Neural cell (in vitro differentiated cells): ENCODE results near the gene PPP3R1. TPM values are rescaled to one million over a fixed set of nuclear protein-coding genes. Genes with fewer than 3 reads are reported as not detected.
A peak's percentile ranks its signal among the peaks of the same experiment; 100 is the strongest.

Source experiments
- H2AFZ ChIP-seq: fragments of 200-600, 300-800 bp; sonication (generic), shearing (Covaris generic); 2 replicates; pipeline ENCODE4 v1.6.0; 2014; ENCODE audit warnings: low read depth, mild to moderate bottlenecking, antibody characterized with exemption, low read length, moderate library complexity
- H3F3A ChIP-seq: fragments of 200-600 bp; shearing (Covaris generic); 2 replicates; pipeline ENCODE4 v1.6.1; 2016; ENCODE audit warnings: mild to moderate bottlenecking, moderate library complexity, mixed read lengths, antibody characterized with exemption, low read length; ENCODE audit not compliant: insufficient read depth, poor library complexity, severe bottlenecking
- H3K27ac ChIP-seq: fragments of 200-600, 300-800 bp; sonication (generic), shearing (Covaris generic); 2 replicates; pipeline ENCODE4 v1.5.1; 2014; ENCODE audit warnings: mild to moderate bottlenecking, low read length, moderate library complexity
- H3K27me3 ChIP-seq: fragments of 300-800, 200-600 bp; sonication (generic), shearing (Covaris generic); 2 replicates; pipeline ENCODE4 v1.6.0; 2014; ENCODE audit warnings: mild to moderate bottlenecking, low read depth, low read length, moderate library complexity; ENCODE audit not compliant: insufficient read depth
- H3K36me3 ChIP-seq: fragments of 300-800, 200-600 bp; sonication (generic), shearing (Covaris generic); 2 replicates; pipeline ENCODE4 v1.5.1; 2014; ENCODE audit warnings: mild to moderate bottlenecking, antibody characterized with exemption, low read length, moderate library complexity; ENCODE audit not compliant: insufficient read depth
- H3K4me2 ChIP-seq: fragments of 300-800, 200-600 bp; sonication (generic), shearing (Covaris generic); 2 replicates; pipeline ENCODE4 v1.6.0; 2014; ENCODE audit warnings: mild to moderate bottlenecking, low read length
- H3K4me3 ChIP-seq: fragments of 300-800, 200-600 bp; sonication (generic), shearing (Covaris generic); 2 replicates; pipeline ENCODE4 v1.5.1; 2014; ENCODE audit warnings: mild to moderate bottlenecking, low read length, moderate library complexity
- H3K79me2 ChIP-seq: fragments of 200-600 bp; shearing (Covaris generic); replicated peaks from 2 replicates; pipeline ENCODE4 v1.6.0; 2014; ENCODE audit warnings: mild to moderate bottlenecking, low read length, moderate library complexity; ENCODE audit not compliant: insufficient read depth
- H3K9ac ChIP-seq: fragments of 300-800, 200-600 bp; sonication (generic), shearing (Covaris generic); 2 replicates; pipeline ENCODE4 v1.6.1; 2016; ENCODE audit warnings: mild to moderate bottlenecking, low read length, mixed read lengths
- H3K9me2 ChIP-seq: fragments of 200-600 bp; shearing (Covaris generic); 2 replicates; pipeline ENCODE4 v1.6.1; 2016; ENCODE audit warnings: mild to moderate bottlenecking, low read length, mixed read lengths; ENCODE audit not compliant: insufficient read depth
- H3K9me3 ChIP-seq: fragments of 200-600, 300-800 bp; sonication (generic), shearing (Covaris generic); 2 replicates; pipeline ENCODE4 v1.6.1; 2016; ENCODE audit warnings: mild to moderate bottlenecking, mixed run types, low read length, moderate library complexity, mixed read lengths
- H4K20me1 ChIP-seq: fragments of 200-600 bp; shearing (Covaris generic); 2 replicates; pipeline ENCODE4 v1.6.1; 2016; ENCODE audit warnings: mild to moderate bottlenecking, mixed run types; ENCODE audit not compliant: insufficient read depth
- CTCF ChIP-seq: fragments of 450-650 bp; IDR thresholded peaks from 2 replicates; pipeline ENCODE4 v1.5.1; 2014; ENCODE audit warnings: antibody characterized with exemption, mild to moderate bottlenecking, moderate library complexity; ENCODE audit not compliant: poor library complexity, severe bottlenecking
- EP300 ChIP-seq: fragments of 450-650 bp; conservative IDR thresholded peaks from 2 replicates; pipeline ENCODE4 v1.6.1; 2014; ENCODE audit warnings: antibody characterized with exemption, mild to moderate bottlenecking, moderate library complexity; ENCODE audit not compliant: poor library complexity, severe bottlenecking
- EZH2 ChIP-seq: fragments of 200-600, 300-800 bp; shearing (Covaris generic), sonication (generic); IDR thresholded peaks from 2 replicates; pipeline ENCODE4 v1.6.1; 2014; ENCODE audit warnings: antibody characterized with exemption, low read length, borderline replicate concordance, mild to moderate bottlenecking; ENCODE audit not compliant: insufficient read depth, poor library complexity, severe bottlenecking
- MXI1 ChIP-seq: fragments of 450-650 bp; conservative IDR thresholded peaks from 2 replicates; pipeline ENCODE4 v1.6.1; 2014; ENCODE audit warnings: antibody characterized with exemption, mild to moderate bottlenecking; ENCODE audit not compliant: poor library complexity, severe bottlenecking
- POLR2AphosphoS5 ChIP-seq: IDR thresholded peaks from 2 replicates; pipeline ENCODE4 v1.6.1; 2012
- RAD21 ChIP-seq: fragments of 450-650 bp; conservative IDR thresholded peaks from 2 replicates; pipeline ENCODE4 v1.6.1; 2014; ENCODE audit warnings: antibody characterized with exemption, mild to moderate bottlenecking, moderate library complexity
- SMC3 ChIP-seq: fragments of 450-650 bp; conservative IDR thresholded peaks from 2 replicates; pipeline ENCODE4 v1.6.1; 2014; ENCODE audit warnings: antibody characterized with exemption, mild to moderate bottlenecking, moderate library complexity; ENCODE audit not compliant: poor library complexity
- TAF1 ChIP-seq: IDR thresholded peaks from 2 replicates; pipeline ENCODE4 v1.6.1; 2012; ENCODE audit warnings: low read depth
- polyA plus RNA-seq: library from polyadenylated mRNA; depleted of rRNA; stranded (reverse); fragments of >200 nt; gene quantifications from 2 replicates; pipeline ENCODE4 v1.2.3, GENCODE V29; 2014
- TF ChIP-seq, protein P1 (sequence below): IDR thresholded peaks from 2 replicates; pipeline ENCODE4 v1.6.1; 2012; ENCODE audit warnings: borderline replicate concordance

Gene PPP3R1
- polyA plus RNA-seq, 1 donor from 2014 or later: 45.3 TPM

GRCh38 chr2:68248806-68249205 lies 3.5 kb downstream of the PPP3R1 start:
- no peak overlapping the region for H3K4me2 ChIP-seq
- H3F3A ChIP-seq: no peaks in the 10 kb centered on the region
- TF ChIP-seq MXI1 (no peak), CTCF (no peak), SMC3 (no peak), EZH2 (no peak), RAD21 (no peak), TAF1 (no peak), POLR2AphosphoS5 (no peak), EP300 (no peak)
- TF ChIP-seq, protein P1, sequence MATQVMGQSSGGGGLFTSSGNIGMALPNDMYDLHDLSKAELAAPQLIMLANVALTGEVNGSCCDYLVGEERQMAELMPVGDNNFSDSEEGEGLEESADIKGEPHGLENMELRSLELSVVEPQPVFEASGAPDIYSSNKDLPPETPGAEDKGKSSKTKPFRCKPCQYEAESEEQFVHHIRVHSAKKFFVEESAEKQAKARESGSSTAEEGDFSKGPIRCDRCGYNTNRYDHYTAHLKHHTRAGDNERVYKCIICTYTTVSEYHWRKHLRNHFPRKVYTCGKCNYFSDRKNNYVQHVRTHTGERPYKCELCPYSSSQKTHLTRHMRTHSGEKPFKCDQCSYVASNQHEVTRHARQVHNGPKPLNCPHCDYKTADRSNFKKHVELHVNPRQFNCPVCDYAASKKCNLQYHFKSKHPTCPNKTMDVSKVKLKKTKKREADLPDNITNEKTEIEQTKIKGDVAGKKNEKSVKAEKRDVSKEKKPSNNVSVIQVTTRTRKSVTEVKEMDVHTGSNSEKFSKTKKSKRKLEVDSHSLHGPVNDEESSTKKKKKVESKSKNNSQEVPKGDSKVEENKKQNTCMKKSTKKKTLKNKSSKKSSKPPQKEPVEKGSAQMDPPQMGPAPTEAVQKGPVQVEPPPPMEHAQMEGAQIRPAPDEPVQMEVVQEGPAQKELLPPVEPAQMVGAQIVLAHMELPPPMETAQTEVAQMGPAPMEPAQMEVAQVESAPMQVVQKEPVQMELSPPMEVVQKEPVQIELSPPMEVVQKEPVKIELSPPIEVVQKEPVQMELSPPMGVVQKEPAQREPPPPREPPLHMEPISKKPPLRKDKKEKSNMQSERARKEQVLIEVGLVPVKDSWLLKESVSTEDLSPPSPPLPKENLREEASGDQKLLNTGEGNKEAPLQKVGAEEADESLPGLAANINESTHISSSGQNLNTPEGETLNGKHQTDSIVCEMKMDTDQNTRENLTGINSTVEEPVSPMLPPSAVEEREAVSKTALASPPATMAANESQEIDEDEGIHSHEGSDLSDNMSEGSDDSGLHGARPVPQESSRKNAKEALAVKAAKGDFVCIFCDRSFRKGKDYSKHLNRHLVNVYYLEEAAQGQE: no peak
- H3K27ac ChIP-seq: no peak overlapping the region
- peak overlapping the region; percentile 27 for H3K4me3 ChIP-seq
- no peaks in the 10 kb centered on the region for H4K20me1 ChIP-seq
- no peaks in the 10 kb centered on the region for H3K9me3 ChIP-seq
- no peaks in the 10 kb centered on the region for H3K9me2 ChIP-seq
- H3K27me3 ChIP-seq: no peaks in the 10 kb centered on the region
- no peak overlapping the region for H3K9ac ChIP-seq
- H3K36me3 ChIP-seq: no peaks in the 10 kb centered on the region
- H2AFZ ChIP-seq: no peak overlapping the region
- peaks cover 67% of the 10 kb centered on the region for H3K79me2 ChIP-seq

DNA sequence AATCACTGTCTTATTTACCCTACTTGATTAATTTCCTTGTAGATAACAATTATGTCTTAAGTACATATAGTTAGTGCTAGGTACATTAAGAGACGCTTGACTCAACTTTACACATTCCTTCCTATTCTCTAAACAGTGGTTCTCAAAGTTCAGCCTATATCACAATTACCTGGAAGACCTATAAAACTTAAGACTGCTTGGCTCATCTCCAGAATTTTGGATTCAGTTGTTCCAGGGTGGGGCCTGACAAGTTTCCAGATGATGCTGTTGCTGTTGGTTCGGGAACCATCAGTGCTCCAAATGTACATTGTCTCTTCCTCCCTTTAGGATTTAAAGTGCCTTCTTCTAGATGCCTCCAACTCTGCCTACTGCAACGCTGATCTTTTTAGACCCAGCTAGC lies 4.0 kb downstream of the PPP3R1 start:
- H2AFZ ChIP-seq: no peak overlapping the region
- H4K20me1 ChIP-seq: no peaks in the 10 kb centered on the region
- H3K9ac ChIP-seq: no peak overlapping the region
- H3K9me3 ChIP-seq: no peaks in the 10 kb centered on the region
- no peaks in the 10 kb centered on the region for H3K27me3 ChIP-seq
- peak overlapping the region; percentile 27 for H3K4me3 ChIP-seq
- H3F3A ChIP-seq: no peaks in the 10 kb centered on the region
- TF ChIP-seq SMC3 (no peak), TAF1 (no peak), MXI1 (no peak), EP300 (no peak), CTCF (no peak), EZH2 (no peak), POLR2AphosphoS5 (no peak), RAD21 (no peak)
- TF ChIP-seq, protein P1: no peak
- H3K27ac ChIP-seq: no peak overlapping the region
- H3K36me3 ChIP-seq: no peaks in the 10 kb centered on the region
- H3K9me2 ChIP-seq: no peaks in the 10 kb centered on the region
- no peak overlapping the region for H3K4me2 ChIP-seq
- H3K79me2 ChIP-seq: peaks cover 72% of the 10 kb centered on the region
